ENCODE measurements around the gene TTC9.
A peak's percentile ranks its signal among the peaks of the same experiment; 100 is the strongest.

The TTC9 gene

DNA sequence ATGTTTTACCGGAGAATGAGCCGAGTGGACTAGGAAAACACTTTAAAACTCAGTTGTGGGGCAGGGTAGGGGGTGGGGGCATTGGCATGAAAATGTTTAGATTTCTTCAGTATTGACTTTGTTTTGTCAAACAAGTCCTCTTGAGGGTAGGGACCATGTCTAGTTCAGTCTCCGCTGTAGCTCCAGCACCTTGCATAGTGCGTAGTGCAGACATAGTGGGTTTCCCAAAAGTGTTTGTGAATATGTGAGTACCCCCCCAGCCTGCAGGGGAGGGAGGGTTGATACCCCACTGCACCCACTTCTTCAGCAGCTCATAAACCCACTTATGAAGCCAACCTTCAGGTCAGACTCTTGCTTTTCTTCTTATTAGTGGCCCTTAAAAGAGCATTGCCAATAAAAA is 71.4 kb downstream of the TTC9 start:
- no peak overlapping the region for H3K4me3 ChIP-seq (ENCODE audit: low read depth, low read length)
- TF ChIP-seq, protein P1, sequence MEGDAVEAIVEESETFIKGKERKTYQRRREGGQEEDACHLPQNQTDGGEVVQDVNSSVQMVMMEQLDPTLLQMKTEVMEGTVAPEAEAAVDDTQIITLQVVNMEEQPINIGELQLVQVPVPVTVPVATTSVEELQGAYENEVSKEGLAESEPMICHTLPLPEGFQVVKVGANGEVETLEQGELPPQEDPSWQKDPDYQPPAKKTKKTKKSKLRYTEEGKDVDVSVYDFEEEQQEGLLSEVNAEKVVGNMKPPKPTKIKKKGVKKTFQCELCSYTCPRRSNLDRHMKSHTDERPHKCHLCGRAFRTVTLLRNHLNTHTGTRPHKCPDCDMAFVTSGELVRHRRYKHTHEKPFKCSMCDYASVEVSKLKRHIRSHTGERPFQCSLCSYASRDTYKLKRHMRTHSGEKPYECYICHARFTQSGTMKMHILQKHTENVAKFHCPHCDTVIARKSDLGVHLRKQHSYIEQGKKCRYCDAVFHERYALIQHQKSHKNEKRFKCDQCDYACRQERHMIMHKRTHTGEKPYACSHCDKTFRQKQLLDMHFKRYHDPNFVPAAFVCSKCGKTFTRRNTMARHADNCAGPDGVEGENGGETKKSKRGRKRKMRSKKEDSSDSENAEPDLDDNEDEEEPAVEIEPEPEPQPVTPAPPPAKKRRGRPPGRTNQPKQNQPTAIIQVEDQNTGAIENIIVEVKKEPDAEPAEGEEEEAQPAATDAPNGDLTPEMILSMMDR (IDR thresholded peaks at IDR 0.05; ENCODE audit: borderline replicate concordance, insufficient read depth, low read depth, low read length), result no peak

DNA sequence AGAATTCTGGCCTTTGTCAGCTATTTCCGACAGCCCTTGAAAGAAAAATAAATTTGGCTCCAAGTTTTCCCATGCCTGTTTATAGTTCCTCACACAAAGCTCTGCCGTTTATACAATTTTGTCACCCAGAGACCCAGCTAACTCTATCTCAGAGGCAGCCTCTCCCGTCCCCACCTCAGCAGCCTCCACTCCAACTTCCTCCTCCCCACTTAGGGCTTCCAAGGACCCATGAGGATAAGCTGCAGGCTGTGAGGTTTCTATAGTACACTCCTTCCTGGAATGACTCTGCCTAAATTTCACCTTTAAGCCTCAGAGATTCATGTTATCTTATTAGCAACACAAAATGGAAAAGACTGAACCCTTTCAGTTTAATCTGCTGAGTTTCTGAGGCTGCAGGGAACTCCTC is 71.8 kb downstream of the TTC9 start:
- TF ChIP-seq, protein P1 (IDR thresholded peaks at IDR 0.05; ENCODE audit: borderline replicate concordance, insufficient read depth, low read depth, low read length), result no peak
- no peak overlapping the region for H3K4me3 ChIP-seq (ENCODE audit: low read depth, low read length)

DNA sequence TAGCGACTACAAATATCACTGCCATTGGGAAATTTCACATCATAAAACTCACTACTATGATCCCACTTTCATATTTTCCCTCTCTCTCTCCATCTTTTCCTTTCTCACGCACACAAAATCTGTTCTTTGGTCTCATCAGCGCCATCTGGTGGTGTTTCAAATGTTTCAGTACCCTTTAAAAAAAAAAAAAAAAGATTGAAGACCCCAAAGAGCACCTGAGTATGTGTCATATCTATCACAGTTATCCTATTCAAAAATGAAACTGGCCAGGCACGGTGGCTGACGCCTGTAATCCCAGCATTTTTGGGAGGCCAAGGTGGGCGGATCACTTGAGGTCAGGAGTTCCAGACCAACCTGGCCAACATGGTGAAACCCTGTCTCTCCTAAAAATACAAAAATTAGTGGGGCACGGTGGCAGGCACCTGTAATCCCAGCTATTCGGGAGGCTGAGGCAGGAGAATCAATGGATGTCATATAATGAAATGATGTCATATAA is 72.4 kb downstream of the TTC9 start:
- H3K4me3 ChIP-seq (ENCODE audit: low read depth, low read length), result no peak overlapping the region
- TF ChIP-seq, protein P1 (IDR thresholded peaks at IDR 0.05; ENCODE audit: borderline replicate concordance, insufficient read depth, low read depth, low read length), result peak; percentile 23; the same call in 1 of the 2 replicates

DNA sequence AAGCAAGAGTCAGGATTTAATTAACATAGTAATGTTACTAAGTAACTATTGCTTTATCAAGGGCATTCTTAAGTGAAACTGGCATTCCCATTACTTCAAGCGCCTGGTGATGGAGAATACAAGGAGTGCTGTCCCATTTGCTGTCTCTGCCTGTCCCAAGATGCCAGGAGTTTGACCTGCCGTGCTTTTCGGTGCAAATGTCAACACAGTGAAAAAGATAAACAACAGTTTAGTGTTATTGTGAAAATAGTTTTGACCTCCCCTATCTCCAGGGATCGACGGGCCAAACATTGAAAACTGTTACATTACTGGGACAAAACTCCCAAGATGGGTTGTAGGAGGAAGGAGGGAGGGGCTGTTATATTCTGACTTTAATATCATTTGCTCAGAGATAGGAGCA is 74.8 kb downstream of the TTC9 start:
- TF ChIP-seq, protein P1 (IDR thresholded peaks at IDR 0.05; ENCODE audit: borderline replicate concordance, insufficient read depth, low read depth, low read length), result no peak
- H3K4me3 ChIP-seq (ENCODE audit: low read depth, low read length), result no peak overlapping the region

DNA sequence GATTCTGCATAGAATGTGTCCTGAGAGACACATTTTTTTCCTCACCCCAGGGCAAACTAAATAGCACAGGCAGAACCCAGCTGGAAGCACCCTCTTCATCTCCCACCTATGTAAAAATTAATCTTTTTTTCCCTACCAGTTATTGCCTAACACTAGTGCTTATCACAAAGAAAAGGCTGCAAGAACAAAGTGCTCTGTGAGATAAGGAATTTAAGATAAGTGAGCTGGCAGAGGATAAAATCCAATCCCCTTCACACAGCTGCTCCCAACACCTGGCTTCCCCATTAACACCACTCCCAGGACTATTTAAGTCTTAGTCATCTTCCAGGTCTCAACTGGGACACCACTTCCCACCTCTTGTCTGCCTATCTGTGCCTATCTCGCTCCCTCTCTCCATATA is 75.2 kb downstream of the TTC9 start:
- TF ChIP-seq, protein P1 (IDR thresholded peaks at IDR 0.05; ENCODE audit: borderline replicate concordance, insufficient read depth, low read depth, low read length), result no peak
- H3K4me3 ChIP-seq (ENCODE audit: low read depth, low read length), result no peak overlapping the region

DNA sequence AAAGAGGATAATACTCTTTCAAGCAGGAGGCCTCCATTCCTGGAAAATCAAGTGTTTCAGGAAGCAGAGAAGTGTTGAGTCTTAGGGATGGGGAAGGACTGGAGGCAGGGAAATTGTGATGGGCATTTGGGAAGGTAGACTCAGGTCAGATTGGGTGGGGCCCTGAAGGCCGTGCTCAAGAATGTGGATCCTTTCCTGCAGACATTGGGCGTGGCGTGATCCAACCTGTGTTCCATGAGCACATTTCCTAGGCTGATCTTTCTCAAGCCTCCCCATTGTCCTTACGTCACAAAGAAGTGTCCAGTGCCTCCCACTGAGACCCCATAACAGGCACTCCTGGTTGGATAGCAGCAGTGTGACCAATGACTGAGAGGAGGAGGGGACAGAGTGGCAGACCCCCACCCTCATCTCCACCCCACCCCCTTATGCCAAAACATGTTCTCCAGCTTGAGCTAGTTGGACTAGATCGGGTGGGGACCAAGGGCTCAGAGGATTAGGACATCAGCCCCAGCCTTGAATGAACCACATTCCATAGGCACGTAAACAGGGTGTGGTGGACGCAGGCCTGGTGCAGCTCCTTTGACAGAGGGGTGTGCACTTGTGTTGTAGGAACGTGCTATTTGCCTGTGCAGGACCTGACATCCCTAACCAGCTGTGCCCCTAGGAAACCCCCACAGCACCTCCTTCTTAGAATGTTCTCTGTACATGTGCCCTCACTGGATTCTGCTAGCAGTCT is 76.8 kb downstream of the TTC9 start:
- TF ChIP-seq, protein P1 (IDR thresholded peaks at IDR 0.05; ENCODE audit: borderline replicate concordance, insufficient read depth, low read depth, low read length), result no peak
- H3K4me3 ChIP-seq (ENCODE audit: low read depth, low read length), result no peak overlapping the region

DNA sequence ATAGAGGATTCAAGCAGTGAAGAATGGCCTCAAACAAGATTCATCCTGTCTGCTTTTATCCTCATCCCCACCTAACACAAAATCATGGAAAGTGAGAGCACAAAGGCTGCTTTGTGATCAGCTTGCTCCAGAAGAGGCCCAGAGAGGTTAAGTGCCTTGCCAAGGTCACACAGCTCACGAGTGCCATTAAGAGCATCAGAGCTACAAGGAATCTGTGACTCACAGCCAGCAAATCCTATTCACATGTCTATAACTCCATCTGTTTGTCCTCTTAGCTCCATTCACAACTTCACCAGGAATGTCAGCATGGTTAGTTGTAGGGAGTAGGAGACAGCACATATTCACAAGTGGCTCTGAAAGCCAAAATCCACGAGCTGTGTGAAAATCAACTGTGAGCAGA is 79.8 kb downstream of the TTC9 start:
- TF ChIP-seq, protein P1 (IDR thresholded peaks at IDR 0.05; ENCODE audit: borderline replicate concordance, insufficient read depth, low read depth, low read length), result no peak
- no peak overlapping the region for H3K4me3 ChIP-seq (ENCODE audit: low read depth, low read length)

All from GM12875 (cell line).